Bronchial epithelial cell (primary cell): ENCODE data around the gene TMEM47. TPM values are rescaled to one million over a fixed set of nuclear protein-coding genes. Genes with fewer than 3 reads are reported as not detected.

Experiments used
- DNase-seq: peaks from one replicate; pipeline ENCODE4 v3.0.0-alpha.2; 2010; ENCODE audit warnings: low read depth
- FAIRE-seq: peaks from 2 replicates; lab custom pipeline; 2011; peaks lifted over from hg19 to GRCh38; lab: Jason Lieb, UNC
- H3K27me3 ChIP-seq: 2 replicates; pipeline ENCODE4 v1.5.1; 2011; ENCODE audit warnings: low read length; ENCODE audit not compliant: control insufficient read depth, insufficient read depth
- H3K36me3 ChIP-seq: 2 replicates; pipeline ENCODE4 v1.5.1; 2011; ENCODE audit warnings: low read length; ENCODE audit not compliant: control insufficient read depth, insufficient read depth
- H3K4me3 ChIP-seq: 2 replicates; pipeline ENCODE4 v1.5.1; 2011; ENCODE audit warnings: mild to moderate bottlenecking, low read depth, low read length, control low read depth
- CTCF ChIP-seq: IDR thresholded peaks from 2 replicates; pipeline ENCODE4 v1.5.1; 2011; ENCODE audit warnings: mild to moderate bottlenecking, moderate library complexity, low read length, control low read depth, inconsistent platforms; ENCODE audit not compliant: insufficient read depth, severe bottlenecking
- total RNA-seq: library from RNA; depleted of rRNA; stranded (reverse); fragments of >200 nt; gene quantifications from 2 replicates; pipeline ENCODE4 v1.2.1, GENCODE V29; 2014

TMEM47 gene
- total RNA-seq: 10.0 and 12.4 TPM in 2 replicates

- peaks cover 4% of the 10 kb centered on the region for H3K27me3 ChIP-seq
- no peak for TF ChIP-seq CTCF
- H3K4me3 ChIP-seq: peak within 1 kb of the TSS; percentile 41
- H3K36me3 ChIP-seq: no peaks in the 10 kb centered on the region
- FAIRE-seq: no peak
- peak; percentile 53 for DNase-seq
Observed at GRCh38 chrX:34656842-34657725, at the start of gene TMEM47. TMEM47 (minus strand) TSS chrX:34657285; CDS start chrX:34657029, 256 bp downstream.

- Histone ChIP-seq H3K4me3 (no peak overlapping the region), H3K36me3 (no peaks in the 10 kb centered on the region), H3K27me3 (no peaks in the 10 kb centered on the region)
- TF ChIP-seq CTCF: no peak
- FAIRE-seq (peak; percentile 43), DNase-seq (no peak)
Observed at GRCh38 chrX:34687095-34687494, 30.0 kb upstream of the TMEM47 start.

GRCh38 chrX:34659575-34659974 is 2.5 kb upstream of the TMEM47 start:
- Histone ChIP-seq H3K27me3 (peaks cover 4% of the 10 kb centered on the region), H3K36me3 (no peaks in the 10 kb centered on the region), H3K4me3 (no peak overlapping the region)
- DNase-seq: no peak
- no peak for TF ChIP-seq CTCF
- FAIRE-seq: no peak

- FAIRE-seq: no peak
Observed at GRCh38 chrX:34658326-34658725, 1.2 kb upstream of the TMEM47 start.

GRCh38 chrX:34657726-34658070 is 613 bp upstream of the TMEM47 start:
- FAIRE-seq: no peak

More at GRCh38 chrX:34658326-34658725, 1.2 kb upstream of the TMEM47 start:
- no peak for TF ChIP-seq CTCF
- Histone ChIP-seq H3K27me3 (peaks cover 4% of the 10 kb centered on the region), H3K36me3 (no peaks in the 10 kb centered on the region), H3K4me3 (no peak overlapping the region)
- no peak for DNase-seq

More at GRCh38 chrX:34657726-34658070, 613 bp upstream of the TMEM47 start:
- no peak for TF ChIP-seq CTCF
- no peaks in the 10 kb centered on the region for H3K36me3 ChIP-seq
- DNase-seq: no peak
- peaks cover 4% of the 10 kb centered on the region for H3K27me3 ChIP-seq
- H3K4me3 ChIP-seq: peak overlapping the region; percentile 41
